ENCODE data around the gene ALDH3A1. TPM values are rescaled to one million over a fixed set of nuclear protein-coding genes. Genes with fewer than 3 reads are reported as not detected.
A peak's percentile ranks its signal among the peaks of the same experiment; 100 is the strongest.

The ALDH3A1 gene
- total RNA-seq, 1 donor from 2014 or later = 2.8 TPM

GRCh38 chr17:19760746-19761145 is 12.6 kb upstream of the ALDH3A1 start:
- DNase-seq (ENCODE audit: low read depth) = no peak

- no peak for DNase-seq (ENCODE audit: low read depth)
Observed at GRCh38 chr17:19759568-19760549, 11.8 kb upstream of the ALDH3A1 start.

DNA sequence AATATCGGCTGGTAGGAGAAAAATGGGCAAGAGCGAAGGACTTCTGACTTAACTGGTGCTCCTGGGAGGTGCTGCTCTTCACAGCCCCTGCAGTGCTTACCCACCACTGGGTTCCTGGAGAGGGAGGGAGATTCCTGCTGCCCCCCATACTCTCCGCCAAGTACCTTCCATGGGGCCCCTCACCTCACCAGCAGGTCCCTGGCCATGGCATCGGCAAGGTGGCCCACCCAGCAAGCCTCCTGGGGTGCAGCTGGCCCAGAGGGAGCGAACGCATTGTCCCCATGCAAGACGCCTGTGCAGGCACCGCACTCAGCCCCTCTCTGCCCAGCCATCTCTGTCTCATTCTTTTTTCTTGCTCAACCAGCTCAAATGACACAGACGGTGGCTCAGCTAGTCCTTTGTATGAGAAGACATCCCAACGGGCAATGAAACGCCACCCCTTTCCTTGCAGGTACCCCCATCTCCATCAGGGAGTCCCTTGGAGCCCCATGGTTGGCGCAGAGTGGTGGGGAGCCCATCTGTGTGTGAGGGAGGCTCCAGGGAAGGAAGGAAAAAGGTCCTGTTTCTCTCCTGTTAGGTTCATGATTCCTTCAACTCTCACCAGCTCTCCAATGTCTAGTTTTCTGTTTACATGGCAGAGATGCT is 9.6 kb upstream of the ALDH3A1 start:
- no peak for DNase-seq (ENCODE audit: low read depth)

DNA sequence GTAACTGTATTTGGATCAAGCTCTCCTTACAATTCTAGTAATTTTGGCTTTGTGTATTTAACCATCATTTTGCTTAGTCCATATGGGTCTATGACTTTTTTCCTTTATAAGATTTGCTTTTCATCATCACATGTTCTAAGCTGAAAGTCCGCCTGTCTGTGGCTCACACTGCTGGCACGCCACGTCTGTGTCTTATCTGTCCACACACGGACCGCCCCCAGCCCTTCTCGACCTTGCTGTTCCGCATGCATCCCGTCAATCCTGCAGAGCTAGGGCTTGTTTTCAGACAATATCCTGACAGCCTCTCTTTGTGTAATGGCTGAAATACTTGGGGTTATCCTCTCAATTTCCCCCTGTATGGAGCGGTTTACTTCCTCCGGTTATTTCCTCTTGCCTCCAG is 8.4 kb upstream of the ALDH3A1 start:
- DNase-seq (ENCODE audit: low read depth) = no peak

GRCh38 chr17:19755821-19756510 is 7.9 kb upstream of the ALDH3A1 start:
- DNase-seq (ENCODE audit: low read depth) = no peak

DNA sequence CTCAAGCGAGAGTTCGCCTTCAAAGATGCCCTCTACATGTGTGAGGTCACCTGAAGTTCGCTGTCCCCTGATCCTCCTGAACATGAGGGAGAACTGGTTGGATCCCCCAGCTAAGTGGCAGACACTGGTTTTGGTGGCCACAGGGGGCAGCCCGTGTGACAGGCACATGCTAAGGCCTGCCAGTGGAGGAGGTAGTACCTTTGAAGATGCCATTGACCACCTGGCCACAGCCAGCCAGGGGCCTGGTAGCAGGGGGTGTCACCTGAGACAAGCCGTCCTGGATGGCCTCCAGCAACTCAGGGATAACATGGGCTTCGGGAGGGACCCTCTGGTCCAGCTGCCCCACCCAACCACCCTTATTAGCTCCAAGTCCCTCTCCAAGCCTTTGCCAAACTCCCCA is 7.3 kb upstream of the ALDH3A1 start:
- no peak for DNase-seq (ENCODE audit: low read depth)

DNA sequence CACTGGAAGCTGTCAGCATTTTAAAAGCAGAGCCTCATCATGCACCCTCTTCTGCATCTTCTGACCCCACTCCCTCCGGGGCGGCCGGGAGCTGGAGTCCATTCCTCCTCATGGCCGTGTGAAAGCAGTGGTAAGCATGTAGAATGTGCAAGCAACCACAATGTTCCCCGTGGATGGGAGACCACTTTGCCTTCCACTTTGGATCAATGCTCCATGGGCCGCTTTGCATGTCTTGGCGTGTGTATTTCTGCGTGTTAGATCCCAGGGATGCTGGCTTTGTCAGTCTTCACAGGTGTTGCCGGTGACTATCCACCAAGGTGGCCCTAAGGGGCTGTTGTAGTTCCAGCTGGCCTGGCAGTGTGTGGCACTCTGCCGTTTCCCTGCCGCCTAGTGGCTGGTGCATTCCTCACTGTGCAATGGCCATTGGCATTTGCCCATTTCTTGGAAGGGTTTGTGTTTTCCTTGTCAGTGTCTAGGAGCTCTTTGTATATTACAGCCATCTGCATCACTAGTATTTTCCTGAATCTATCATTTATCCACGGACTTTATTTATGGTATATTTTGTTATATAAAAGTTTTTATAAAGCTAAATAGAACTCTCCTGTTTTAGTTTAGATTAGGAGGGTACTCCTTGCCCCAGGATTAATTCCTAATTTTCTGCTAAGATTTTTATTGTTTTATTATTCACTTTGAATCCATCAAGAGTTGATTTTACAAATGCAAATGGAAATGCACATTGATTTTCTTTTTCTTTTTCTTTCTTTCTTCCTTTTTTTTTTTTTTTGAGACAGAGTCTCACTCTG is 5.8 kb upstream of the ALDH3A1 start:
- peak; percentile 73 for DNase-seq (ENCODE audit: low read depth)

DNA sequence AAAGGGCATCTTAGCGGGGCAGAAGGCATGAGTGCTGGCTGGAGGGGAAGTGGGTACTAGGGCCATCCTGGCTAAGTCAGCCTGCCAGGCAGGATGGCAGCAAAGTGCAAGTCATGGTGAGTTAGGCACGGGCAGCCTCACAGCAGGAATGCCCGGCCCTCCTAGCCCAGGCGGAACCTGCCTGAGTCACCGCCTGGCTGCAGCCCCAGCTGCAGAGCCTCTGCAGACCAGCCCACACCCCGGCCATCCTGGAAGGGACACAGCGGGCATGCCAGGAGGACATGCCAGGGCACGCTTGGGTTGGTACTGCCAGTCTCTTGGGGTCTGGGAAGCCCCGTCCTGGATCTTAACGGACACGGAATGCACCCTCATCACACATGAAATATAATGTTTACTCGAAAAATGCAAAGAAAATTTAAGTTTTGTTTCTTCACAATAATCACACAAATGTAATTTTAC is 5.0 kb upstream of the ALDH3A1 start:
- peak; percentile 94 for DNase-seq (ENCODE audit: low read depth)

- no peak for DNase-seq (ENCODE audit: low read depth)
Observed at GRCh38 chr17:19752216-19753050, 4.3 kb upstream of the ALDH3A1 start.

DNA sequence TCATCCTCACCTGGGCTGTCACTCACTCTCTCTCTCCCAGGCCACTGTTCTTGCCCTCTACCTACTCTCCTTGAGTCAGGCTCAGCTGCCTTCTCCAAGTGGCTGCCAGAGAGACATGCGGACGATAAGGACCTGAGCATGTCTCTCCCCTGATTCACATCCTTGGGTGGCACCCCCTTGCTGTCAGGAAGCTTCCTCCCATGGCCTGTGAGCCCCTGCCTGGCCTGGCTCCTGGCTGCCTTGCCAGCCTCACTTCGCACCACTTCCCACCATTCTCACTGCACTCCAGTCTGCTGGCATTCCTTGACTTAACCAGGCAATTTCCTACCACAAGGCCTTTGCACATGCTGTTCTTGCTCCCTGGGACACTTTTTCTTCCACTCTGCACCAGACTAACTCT is 2.7 kb upstream of the ALDH3A1 start:
- DNase-seq (ENCODE audit: low read depth) = no peak

DNA sequence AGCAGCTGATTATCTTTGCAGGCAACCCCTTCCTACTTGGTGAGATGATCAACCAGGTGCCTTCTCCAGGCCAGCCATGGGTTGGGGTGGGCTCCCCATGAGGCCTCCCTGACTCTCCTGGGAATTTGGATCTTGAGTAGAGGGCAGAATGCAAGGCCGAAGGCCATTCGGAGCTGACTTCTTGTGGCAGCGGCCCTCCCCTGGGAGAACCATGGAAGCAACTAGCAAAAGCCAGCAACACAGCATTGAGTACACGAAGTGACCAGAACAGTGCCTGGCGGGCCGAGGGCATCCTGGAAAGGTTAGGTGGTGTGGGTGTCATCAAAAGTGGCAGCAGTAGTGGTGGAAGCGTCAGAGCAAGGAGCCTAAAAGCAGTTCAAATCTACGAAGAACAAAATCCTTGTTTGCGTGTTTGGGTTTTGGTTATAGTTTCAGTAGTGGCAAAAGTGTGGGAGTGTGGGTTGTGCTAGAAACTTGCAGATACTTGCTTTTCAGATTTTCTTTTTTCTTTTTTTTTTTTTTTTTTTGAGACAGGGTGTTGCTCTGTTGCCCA is 2.0 kb upstream of the ALDH3A1 start:
- no peak for DNase-seq (ENCODE audit: low read depth)

- no peak for DNase-seq (ENCODE audit: low read depth)
Observed at GRCh38 chr17:19748807-19749193, 702 bp upstream of the ALDH3A1 start.

- no peak for DNase-seq (ENCODE audit: low read depth)
Observed at GRCh38 chr17:19747159-19747719, 859 bp downstream of the ALDH3A1 start.

DNA sequence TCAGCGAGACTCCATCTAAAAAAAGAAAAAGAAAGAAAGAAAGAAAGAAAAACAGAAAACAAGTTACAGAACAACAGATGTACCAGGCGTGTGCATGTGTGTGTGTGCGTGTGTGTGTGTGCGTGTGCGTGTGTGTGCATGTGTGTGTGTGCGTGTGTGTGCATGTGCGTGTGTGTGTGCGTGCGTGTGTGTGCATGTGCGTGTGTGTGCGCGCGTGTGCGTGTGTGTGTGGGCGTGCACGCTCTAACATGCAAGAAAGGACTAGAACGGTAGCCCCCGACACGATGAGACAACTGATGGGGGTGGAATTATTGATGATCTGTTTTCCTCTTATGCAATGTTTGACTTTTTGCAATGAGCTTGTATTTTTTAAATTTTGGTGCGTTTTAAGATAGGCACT is 1.6 kb downstream of the ALDH3A1 start:
- no peak for DNase-seq (ENCODE audit: low read depth)

GRCh38 chr17:19744922-19745757 is 3.0 kb downstream of the ALDH3A1 start:
- peak; percentile 62 for DNase-seq (ENCODE audit: low read depth)

DNA sequence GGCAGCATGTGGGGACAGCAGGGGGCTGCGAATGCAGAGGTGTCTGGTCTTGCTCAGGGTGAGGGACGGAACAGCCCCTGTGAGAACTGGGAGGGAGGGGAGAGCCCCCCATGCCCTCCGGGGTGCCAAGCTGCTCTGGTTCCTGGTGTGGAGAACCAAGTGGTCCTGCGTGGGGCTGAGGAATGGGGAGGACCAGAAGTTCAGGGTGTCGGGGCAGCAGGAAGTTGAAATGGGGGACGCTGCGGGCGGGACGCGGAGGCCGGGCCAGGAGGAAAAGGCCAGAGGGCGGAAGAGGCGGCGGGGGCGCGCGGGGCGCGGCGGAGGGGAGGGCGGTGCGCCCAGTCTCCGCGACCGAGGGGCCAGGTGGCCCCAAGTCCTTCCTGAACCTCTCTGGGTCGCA is 3.6 kb downstream of the ALDH3A1 start:
- DNase-seq (ENCODE audit: low read depth) = no peak

- DNase-seq (ENCODE audit: low read depth) = no peak
Observed at GRCh38 chr17:19743101-19744100, 4.7 kb downstream of the ALDH3A1 start.

All from myocyte (in vitro differentiated cells).